ENCODE results near the gene HMGB4.

DNA sequence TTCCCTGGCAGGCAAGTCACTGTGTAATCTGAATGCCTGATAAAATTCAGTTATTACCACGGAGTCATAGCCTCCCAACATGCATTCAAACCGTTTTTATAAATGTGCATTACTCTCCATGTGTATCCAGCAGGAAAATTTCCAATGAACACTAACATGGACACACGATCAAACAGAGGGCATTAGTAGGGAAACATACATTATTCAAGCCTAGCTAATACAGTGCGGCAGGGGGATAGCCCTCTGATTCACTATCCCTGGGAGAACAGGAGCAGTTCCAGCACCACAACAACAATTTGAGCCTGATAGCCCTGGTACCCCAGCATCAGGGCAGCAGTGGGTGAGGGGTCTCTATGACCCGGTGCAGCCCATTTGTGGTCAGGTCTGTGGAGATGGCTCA lies 35.8 kb upstream of the HMGB4 start:
- TF ChIP-seq CTCF (IDR thresholded peaks at IDR 0.05; ENCODE audit: low read depth, low read length) (no peak), POLR2A (IDR thresholded peaks at IDR 0.05; ENCODE audit: extremely low read depth, insufficient read length) (no peak)
